Jurkat, Clone E6-1 (cell line): ENCODE measurements around the gene KCNIP3.

ENCODE experiments used
- DNase-seq: peaks from one replicate; pipeline ENCODE4 v3.0.0-alpha.2; 2011; ENCODE audit warnings: low read depth, low spot score
- H3K4me3 ChIP-seq: 2 replicates; pipeline ENCODE4 v1.5.1; 2011; ENCODE audit warnings: mild to moderate bottlenecking, low read length, control low read depth, moderate library complexity

The KCNIP3 gene

GRCh38 chr2:95308426-95308990, 11.4 kb downstream of the KCNIP3 start:
- no peak for DNase-seq
- no peak overlapping the region for H3K4me3 ChIP-seq

DNA sequence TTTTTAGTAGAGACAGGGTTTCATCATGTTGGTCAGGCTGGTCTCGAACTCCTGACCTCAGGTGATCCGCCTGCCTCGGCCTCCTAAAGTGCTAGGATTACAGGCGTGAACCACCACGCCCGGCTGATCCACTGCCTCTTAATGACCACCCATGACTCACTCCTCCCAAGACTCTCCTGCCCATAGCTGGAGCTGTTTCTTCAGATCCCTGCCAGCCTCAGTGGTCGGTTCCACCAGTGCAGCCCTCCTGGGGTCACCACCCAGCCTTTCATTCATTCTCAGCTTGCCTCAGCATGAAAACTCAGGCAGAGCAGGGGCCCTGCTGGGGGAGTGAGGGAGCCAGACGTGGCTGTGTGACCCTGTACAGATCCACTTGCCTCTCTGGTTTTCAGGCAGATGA, 12.5 kb downstream of the KCNIP3 start:
- no peak for DNase-seq
- no peak overlapping the region for H3K4me3 ChIP-seq

- H3K4me3 ChIP-seq: no peak overlapping the region
- no peak for DNase-seq
These were observed 13.1 kb downstream of the KCNIP3 start for GRCh38 chr2:95310216-95310615.

GRCh38 chr2:95310651-95311050, 13.5 kb downstream of the KCNIP3 start:
- H3K4me3 ChIP-seq: no peak overlapping the region
- no peak for DNase-seq

- no peak for DNase-seq
- H3K4me3 ChIP-seq: no peak overlapping the region
These were observed 14.8 kb downstream of the KCNIP3 start for GRCh38 chr2:95311815-95312542.

- H3K4me3 ChIP-seq: no peak overlapping the region
- no peak for DNase-seq
These were observed 15.5 kb downstream of the KCNIP3 start for GRCh38 chr2:95312543-95313201.

GRCh38 chr2:95313296-95314131, 16.4 kb downstream of the KCNIP3 start:
- DNase-seq: no peak
- H3K4me3 ChIP-seq: no peak overlapping the region

DNA sequence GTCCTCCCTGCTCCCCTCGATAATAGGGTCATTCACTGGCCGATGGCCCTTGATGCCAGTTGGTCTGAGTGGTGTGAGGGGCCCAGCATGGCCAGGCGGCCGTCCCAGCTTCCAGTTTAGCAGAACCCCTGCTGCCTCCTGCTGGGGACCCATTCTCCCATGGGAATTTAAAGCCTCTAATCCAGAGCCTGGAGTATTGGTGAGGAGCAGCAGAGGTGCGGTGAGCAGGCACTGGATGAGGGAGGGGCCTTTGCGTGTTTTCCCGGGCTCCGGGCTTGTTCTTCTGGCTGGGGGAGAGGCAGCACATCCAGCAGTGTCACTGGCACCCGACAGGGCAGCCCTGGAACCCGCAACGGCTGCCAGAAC, 17.4 kb downstream of the KCNIP3 start:
- no peak for DNase-seq
- H3K4me3 ChIP-seq: no peak overlapping the region

DNA sequence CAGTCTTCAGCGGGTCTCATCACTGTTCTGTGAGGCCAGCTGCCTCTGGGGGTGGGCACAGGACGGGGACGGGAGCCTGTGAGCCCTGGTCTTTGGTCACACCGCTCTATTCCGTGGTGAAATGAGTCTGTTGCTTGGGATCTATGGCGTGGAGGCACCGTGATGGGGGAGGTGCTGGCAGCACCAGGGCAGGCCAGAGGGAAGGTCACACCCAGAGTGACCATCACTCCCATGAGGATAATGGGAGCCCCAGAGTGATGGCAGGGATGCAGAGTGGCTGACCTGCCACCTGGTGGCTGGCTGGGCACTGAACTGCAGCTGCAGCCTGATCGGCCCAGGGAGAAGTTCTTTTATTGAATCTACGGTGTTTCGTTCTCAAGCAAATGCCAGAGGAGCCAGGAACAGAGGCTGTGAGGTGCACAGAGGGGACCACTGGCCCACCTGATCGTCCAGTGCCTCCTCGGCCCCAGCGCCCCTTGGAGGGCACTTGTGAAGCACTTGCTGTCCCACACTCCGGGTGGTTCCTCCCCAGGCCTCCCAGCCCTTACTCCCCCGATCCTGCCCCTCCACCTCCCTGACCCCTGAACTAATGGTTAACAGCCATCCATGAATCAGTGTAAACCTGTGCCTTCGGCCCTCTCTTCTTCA, 17.9 kb downstream of the KCNIP3 start:
- H3K4me3 ChIP-seq: no peak overlapping the region
- no peak for DNase-seq

- no peak overlapping the region for H3K4me3 ChIP-seq
- no peak for DNase-seq
These were observed 18.8 kb downstream of the KCNIP3 start for GRCh38 chr2:95315801-95316411.

GRCh38 chr2:95316466-95317122, 19.4 kb downstream of the KCNIP3 start:
- DNase-seq: peak; percentile 28

GRCh38 chr2:95317123-95317500, 20.0 kb downstream of the KCNIP3 start:
- DNase-seq: no peak
- no peak overlapping the region for H3K4me3 ChIP-seq

More at GRCh38 chr2:95316466-95317122, 19.4 kb downstream of the KCNIP3 start:
- no peak overlapping the region for H3K4me3 ChIP-seq

- no peak for DNase-seq
- H3K4me3 ChIP-seq: no peak overlapping the region
These were observed 20.7 kb downstream of the KCNIP3 start for GRCh38 chr2:95317665-95318425.

GRCh38 chr2:95318431-95319220, 21.5 kb downstream of the KCNIP3 start:
- DNase-seq: no peak
- H3K4me3 ChIP-seq: no peak overlapping the region

DNA sequence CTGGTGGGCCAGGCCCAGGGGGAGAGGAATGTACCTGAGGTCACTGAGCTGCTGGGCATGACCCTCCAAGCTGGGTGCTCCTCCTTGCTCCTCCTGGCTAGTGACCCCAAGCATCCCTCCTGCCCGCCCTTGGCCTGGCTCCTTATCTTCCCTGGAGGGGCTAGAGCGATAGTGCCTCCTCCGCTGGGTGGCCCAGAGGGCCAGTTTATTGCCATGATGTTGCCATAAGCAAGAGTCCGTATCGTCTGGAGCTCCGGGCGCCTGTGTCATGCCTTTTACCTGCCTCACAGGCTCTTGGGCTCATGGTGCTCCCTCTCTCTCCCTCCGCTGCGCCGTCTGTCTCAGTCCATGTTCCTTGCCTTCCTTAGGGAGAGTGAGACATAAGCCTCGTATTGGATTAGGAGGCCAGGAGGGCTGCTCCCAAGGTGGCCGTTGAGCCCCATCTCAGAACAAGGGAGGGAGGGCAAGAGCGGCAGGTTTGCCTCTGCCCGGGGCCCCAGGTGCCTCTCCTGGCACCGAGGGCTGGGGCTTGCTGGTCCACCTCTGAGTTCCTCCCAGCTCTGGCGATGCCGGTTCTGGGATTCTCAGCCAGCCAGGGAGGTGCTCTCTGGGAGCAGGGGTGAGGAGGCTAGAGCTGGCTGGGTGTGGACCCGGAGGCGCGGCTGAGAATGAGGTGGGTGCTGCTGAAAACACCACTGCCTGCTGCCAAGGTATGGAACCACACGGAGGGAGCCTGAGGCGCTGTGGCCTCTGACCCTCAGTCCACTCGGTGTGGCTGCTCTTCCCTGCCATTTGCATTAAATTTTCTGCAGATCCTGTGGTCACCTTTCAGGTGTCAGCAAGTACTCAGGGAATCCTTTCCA, 22.6 kb downstream of the KCNIP3 start:
- DNase-seq: no peak

GRCh38 chr2:95320344-95320712, 23.2 kb downstream of the KCNIP3 start:
- DNase-seq: no peak

More for the DNA sequence above, 22.6 kb downstream of the KCNIP3 start:
- no peak overlapping the region for H3K4me3 ChIP-seq

More at GRCh38 chr2:95320344-95320712, 23.2 kb downstream of the KCNIP3 start:
- H3K4me3 ChIP-seq: no peak overlapping the region
